Inflammatory macrophage treated with lipopolysaccharide for 4 hours (primary cell): ENCODE measurements around the gene HIVEP3.

Experiments
- DNase-seq: peaks from one replicate; pipeline ENCODE4 v3.0.0-alpha.2; 2020

HIVEP3 gene

GRCh38 chr1:41540886-41541591 is 377.7 kb downstream of the HIVEP3 start:
- DNase-seq = peak; percentile 87

GRCh38 chr1:41539999-41540398 is 378.7 kb downstream of the HIVEP3 start:
- DNase-seq = no peak

GRCh38 chr1:41539418-41539805 is 379.3 kb downstream of the HIVEP3 start:
- no peak for DNase-seq

GRCh38 chr1:41538741-41539417 is 379.8 kb downstream of the HIVEP3 start:
- no peak for DNase-seq

- DNase-seq = no peak
Observed at GRCh38 chr1:41537788-41538351, 380.9 kb downstream of the HIVEP3 start.

- no peak for DNase-seq
Observed at GRCh38 chr1:41537251-41537650, 381.5 kb downstream of the HIVEP3 start.

- DNase-seq = no peak
Observed at GRCh38 chr1:41536361-41536802, 382.3 kb downstream of the HIVEP3 start.

GRCh38 chr1:41535716-41536115 is 383.0 kb downstream of the HIVEP3 start:
- DNase-seq = peak; percentile 42

GRCh38 chr1:41535276-41535675 is 383.4 kb downstream of the HIVEP3 start:
- no peak for DNase-seq

- DNase-seq = no peak
Observed at GRCh38 chr1:41534181-41535076, 384.3 kb downstream of the HIVEP3 start.

GRCh38 chr1:41533731-41534080 is 385.0 kb downstream of the HIVEP3 start:
- no peak for DNase-seq

GRCh38 chr1:41533016-41533730 is 385.5 kb downstream of the HIVEP3 start:
- DNase-seq = no peak

- no peak for DNase-seq
Observed at GRCh38 chr1:41532206-41532975, 386.3 kb downstream of the HIVEP3 start.

GRCh38 chr1:41530411-41530810 is 388.3 kb downstream of the HIVEP3 start:
- DNase-seq = no peak

- no peak for DNase-seq
Observed at GRCh38 chr1:41529621-41530395, 388.9 kb downstream of the HIVEP3 start.

GRCh38 chr1:41528726-41529605 is 389.8 kb downstream of the HIVEP3 start:
- no peak for DNase-seq

- DNase-seq = no peak
Observed at GRCh38 chr1:41528106-41528505, 390.6 kb downstream of the HIVEP3 start.

GRCh38 chr1:41526956-41527561 is 391.7 kb downstream of the HIVEP3 start:
- DNase-seq = no peak

- no peak for DNase-seq
Observed at GRCh38 chr1:41525891-41526587, 392.7 kb downstream of the HIVEP3 start.
